PC-3 (cell line): ENCODE measurements around the gene TMEM184C.

Experiments
- CTCF ChIP-seq: fragments of 300-600 bp; sonication (generic); conservative IDR thresholded peaks from 2 replicates; pipeline ENCODE4 v1.5.1; 2017; ENCODE audit warnings: antibody characterized with exemption, low read depth, mild to moderate bottlenecking, low read length
- EZH2phosphoT487 ChIP-seq: fragments of 300-600 bp; sonication (generic); IDR thresholded peaks from 2 replicates; pipeline ENCODE4 v1.6.1; 2018; ENCODE audit warnings: mild to moderate bottlenecking, antibody characterized with exemption, low read length, borderline replicate concordance

GRCh38 chr4:147578593-147578992 is 38.6 kb upstream of the TMEM184C start:
- no peak for TF ChIP-seq CTCF
- TF ChIP-seq EZH2phosphoT487, result no peak
